22Rv1 (cell line): ENCODE data around the gene CSMD2.

ENCODE experiments used
- H3K27ac ChIP-seq: fragments of 450-650 bp; 2 replicates; pipeline ENCODE4 v1.5.1; 2017
- ZFX ChIP-seq: fragments of 450-650 bp; IDR thresholded peaks from 2 replicates; pipeline ENCODE4 v1.6.1; 2017; ENCODE audit warnings: antibody characterized with exemption, borderline replicate concordance
- TF ChIP-seq, protein P1 (sequence below): fragments of 450-650 bp; IDR thresholded peaks from 2 replicates; pipeline ENCODE4 v1.5.1; 2017; ENCODE audit warnings: mild to moderate bottlenecking

Gene CSMD2

DNA sequence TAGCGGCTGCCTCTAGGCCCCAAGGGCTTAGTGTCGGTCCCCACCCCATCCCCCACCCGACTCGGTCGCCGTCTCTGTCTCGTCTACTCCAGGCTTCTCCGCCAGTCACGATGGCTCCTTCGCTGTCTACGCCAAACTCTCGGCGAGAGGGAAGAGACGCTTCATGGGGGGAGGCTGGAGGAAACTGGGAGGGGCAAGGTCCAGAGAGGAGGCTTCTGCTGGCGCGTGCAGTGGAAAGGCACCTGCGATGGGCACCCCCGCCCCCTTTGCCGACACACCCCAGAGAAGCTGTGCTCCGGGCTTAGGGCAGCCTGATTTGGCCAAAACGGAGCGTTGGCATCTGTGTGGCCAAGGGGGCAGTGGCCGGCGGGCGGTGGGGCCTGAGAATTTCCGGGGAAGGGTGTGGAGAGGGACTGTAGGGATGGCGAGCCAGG is 1.2 kb upstream of the CSMD2 start:
- TF ChIP-seq, protein P1, sequence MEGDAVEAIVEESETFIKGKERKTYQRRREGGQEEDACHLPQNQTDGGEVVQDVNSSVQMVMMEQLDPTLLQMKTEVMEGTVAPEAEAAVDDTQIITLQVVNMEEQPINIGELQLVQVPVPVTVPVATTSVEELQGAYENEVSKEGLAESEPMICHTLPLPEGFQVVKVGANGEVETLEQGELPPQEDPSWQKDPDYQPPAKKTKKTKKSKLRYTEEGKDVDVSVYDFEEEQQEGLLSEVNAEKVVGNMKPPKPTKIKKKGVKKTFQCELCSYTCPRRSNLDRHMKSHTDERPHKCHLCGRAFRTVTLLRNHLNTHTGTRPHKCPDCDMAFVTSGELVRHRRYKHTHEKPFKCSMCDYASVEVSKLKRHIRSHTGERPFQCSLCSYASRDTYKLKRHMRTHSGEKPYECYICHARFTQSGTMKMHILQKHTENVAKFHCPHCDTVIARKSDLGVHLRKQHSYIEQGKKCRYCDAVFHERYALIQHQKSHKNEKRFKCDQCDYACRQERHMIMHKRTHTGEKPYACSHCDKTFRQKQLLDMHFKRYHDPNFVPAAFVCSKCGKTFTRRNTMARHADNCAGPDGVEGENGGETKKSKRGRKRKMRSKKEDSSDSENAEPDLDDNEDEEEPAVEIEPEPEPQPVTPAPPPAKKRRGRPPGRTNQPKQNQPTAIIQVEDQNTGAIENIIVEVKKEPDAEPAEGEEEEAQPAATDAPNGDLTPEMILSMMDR = no peak
- no peak for TF ChIP-seq ZFX
- no peak overlapping the region for H3K27ac ChIP-seq

DNA sequence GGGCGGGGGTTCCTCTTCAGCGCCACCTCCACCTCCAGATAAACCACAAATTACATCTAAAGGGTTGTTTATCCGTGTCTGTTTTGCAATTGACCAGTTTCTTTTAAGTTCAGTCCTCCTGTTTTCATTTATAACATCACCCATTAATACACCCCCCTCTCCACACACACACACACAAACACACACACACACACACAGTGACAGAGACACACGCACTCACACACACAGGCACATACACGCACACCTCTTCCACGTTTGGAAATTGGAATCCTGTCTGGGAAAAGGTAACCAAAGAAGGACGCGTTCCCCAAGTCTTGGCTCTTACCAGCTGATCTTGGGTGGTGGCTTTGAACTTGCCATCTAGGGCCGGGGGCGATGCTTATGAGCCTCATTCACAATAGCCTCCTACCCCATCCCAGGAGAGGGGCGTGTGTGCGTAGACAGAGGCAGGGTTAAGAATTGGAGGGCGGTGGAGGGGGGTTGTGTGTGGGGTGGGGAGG is 442 bp upstream of the CSMD2 start:
- no peak overlapping the region for H3K27ac ChIP-seq
- no peak for TF ChIP-seq ZFX
- TF ChIP-seq, protein P1 = no peak

DNA sequence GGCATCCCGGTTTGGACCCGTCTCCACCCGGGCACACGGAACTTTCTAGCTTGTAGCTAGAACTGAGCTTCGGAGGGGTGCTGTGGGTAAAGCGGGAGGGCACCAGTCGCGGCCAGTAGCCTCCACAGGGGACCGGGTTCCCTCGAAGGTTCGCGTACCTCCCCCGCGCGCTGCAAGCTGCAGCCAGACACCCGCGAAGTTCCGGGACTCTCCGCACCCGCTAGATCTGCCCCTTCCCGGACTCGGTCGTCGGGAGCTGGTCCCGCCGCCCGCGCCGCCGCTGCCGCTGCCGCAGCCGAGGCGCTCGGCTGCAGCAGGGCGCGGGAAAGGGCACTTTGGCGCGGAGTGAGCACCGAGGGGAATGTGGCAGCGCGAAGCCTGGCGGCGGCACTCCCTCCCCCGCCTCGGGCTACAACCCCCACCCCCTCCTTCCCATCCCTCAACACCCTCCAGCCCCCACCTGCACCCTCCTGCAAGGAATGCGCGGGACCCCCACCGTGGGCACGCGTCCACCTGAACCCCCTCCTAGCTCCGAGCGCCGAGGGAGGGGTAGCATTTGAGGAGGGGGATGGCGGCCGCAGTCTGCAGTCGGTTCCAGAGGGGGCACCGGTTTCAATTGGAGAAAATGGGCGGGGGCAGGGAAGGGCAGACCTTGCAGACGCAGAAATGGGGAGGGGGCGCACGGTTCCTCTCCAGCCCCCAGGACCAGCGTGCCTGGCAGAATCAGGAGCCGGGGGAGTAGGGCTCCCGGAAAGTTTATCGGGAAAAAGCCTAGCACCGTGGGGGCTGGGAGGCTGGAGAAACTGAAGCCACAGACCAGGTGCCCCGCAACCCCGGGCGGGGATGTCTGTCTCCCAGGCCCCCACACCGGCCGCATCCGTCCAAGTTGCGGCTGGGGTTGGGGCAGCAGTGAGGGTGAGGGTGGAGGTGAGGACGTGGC is 968 bp downstream of the CSMD2 start:
- H3K27ac ChIP-seq = no peak overlapping the region
- no peak for TF ChIP-seq ZFX
- TF ChIP-seq, protein P1 = no peak

DNA sequence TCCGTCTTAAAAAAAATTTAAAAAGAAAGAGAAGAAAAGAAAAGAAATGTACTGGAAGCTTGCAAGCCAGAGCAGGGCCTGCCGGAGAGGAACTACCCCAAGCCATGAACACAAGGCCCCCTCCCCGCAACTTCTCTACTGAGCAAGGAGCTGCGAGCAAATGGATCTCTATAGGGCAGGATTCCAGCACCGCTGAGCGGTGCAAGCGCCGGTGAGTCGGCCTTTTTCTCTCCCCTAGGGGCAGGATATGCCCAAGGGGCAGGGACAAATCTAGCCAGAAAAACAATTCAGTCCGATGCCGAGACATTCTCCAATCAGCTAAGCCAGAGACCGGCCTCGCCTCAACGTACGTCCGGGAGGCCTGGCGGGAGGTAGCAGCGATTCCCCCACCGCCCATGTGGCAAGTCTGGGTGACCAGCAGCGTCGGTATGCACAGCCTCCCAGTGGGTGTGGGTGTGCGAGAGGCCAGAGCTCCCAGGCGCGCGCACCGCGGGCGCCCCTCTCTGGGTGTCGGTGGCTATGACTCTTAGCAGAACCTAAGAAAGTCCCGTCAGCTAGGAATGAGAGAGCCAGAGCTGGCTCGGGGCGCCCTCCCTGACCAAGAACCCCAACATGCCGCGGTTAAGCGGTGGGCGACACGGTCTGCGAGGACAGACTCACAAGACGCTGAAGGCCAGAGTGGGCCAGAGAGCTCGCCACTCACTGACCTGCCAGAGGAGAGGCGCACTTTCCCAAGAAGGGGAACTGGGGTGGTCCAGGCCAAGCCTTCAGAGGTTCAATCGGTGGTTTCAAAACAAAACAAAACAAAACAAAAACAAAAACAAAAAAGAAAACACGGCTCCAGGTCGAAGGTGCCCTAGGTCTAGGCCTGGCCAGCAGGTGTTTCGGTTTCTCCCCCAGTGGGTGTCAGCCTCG is 1.9 kb downstream of the CSMD2 start:
- H3K27ac ChIP-seq = no peak overlapping the region
- TF ChIP-seq ZFX = no peak
- TF ChIP-seq, protein P1 = peak; percentile 56

DNA sequence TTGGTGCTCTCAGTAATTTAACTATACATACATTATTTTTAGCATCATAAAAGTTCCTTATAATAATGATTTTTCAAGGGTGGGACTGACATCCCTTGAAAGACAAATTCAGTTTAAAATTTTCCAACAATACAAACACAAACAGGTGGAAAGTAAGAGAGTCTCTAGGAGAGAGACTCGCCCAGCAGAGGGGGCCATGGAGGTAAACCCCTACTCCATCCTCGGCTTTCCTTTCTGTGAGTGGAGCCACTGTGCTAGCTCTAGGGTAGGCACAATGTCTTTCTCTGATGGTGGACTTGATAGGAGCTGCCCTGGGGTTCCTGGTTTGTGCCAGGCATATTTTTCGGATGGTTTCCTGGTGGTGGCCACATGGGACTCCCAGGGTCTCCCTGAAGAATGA is 8.3 kb downstream of the CSMD2 start:
- no peak overlapping the region for H3K27ac ChIP-seq
- TF ChIP-seq, protein P1 = peak; percentile 8; the same call in 1 of the 2 replicates
- no peak for TF ChIP-seq ZFX

DNA sequence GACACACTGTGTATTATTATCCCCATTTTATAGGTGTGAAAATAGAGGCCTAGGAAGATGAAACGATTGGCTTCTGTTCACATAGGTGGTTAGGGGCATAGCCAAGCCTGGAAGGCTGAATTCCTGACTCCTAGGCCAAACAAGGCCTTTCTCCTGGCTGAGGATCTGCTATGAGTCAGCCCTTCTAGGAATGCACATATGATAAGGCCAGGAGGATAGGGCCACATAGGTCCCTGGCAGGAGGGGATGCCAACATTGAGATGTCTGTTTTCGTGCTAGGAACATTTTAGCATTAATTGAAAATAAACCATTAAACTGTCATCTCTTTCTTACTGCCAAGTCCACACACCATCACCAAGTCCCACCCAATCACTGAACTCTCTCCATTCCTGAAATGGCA is 9.2 kb downstream of the CSMD2 start:
- TF ChIP-seq, protein P1 = no peak
- no peak for TF ChIP-seq ZFX

More for the DNA sequence above, 9.2 kb downstream of the CSMD2 start:
- H3K27ac ChIP-seq = no peak overlapping the region
